Activated gamma-delta T cell treated with Interleukin-2 at 50 U/mL for 16 hours (primary cell): ENCODE measurements around the gene KRTAP10-5.
A peak's percentile ranks its signal among the peaks of the same experiment; 100 is the strongest.

Experiments used
- DNase-seq: peaks from one replicate; pipeline ENCODE4 v3.0.0-alpha.2; 2020

The KRTAP10-5 gene

GRCh38 chr21:44548381-44548780 is 32.0 kb downstream of the KRTAP10-5 start:
- DNase-seq = no peak

- DNase-seq = peak; percentile 45
These were observed 32.6 kb downstream of the KRTAP10-5 start for GRCh38 chr21:44547656-44548331.

- no peak for DNase-seq
These were observed 35.8 kb downstream of the KRTAP10-5 start for GRCh38 chr21:44544566-44544965.

- DNase-seq = no peak
These were observed 37.7 kb downstream of the KRTAP10-5 start for GRCh38 chr21:44542716-44543115.

- no peak for DNase-seq
These were observed 39.6 kb downstream of the KRTAP10-5 start for GRCh38 chr21:44540741-44541288.

GRCh38 chr21:44539991-44540666 is 40.3 kb downstream of the KRTAP10-5 start, which contains the start of gene KRTAP10-1:
TSS of gene KRTAP10-1 (minus strand) at chr21:44540195. CDS start at chr21:44540150, 45 bp downstream.
- no peak for DNase-seq

- no peak for DNase-seq
These were observed 41.4 kb downstream of the KRTAP10-5 start for GRCh38 chr21:44539046-44539445.

- DNase-seq = no peak
These were observed 42.2 kb downstream of the KRTAP10-5 start for GRCh38 chr21:44537930-44538911.

GRCh38 chr21:44535963-44536362 is 44.4 kb downstream of the KRTAP10-5 start:
- no peak for DNase-seq

- no peak for DNase-seq
These were observed 45.7 kb downstream of the KRTAP10-5 start for GRCh38 chr21:44534688-44535087.

- DNase-seq = no peak
These were observed 46.3 kb downstream of the KRTAP10-5 start for GRCh38 chr21:44533891-44534627.

- no peak for DNase-seq
These were observed 47.1 kb downstream of the KRTAP10-5 start for GRCh38 chr21:44533121-44533890.

GRCh38 chr21:44532712-44533111 is 47.7 kb downstream of the KRTAP10-5 start:
- no peak for DNase-seq

GRCh38 chr21:44531606-44532564 is 48.5 kb downstream of the KRTAP10-5 start:
- DNase-seq = no peak

GRCh38 chr21:44530903-44531605 is 49.4 kb downstream of the KRTAP10-5 start:
- no peak for DNase-seq

- DNase-seq = no peak
These were observed 50.0 kb downstream of the KRTAP10-5 start for GRCh38 chr21:44530221-44530902.

- no peak for DNase-seq
These were observed 50.8 kb downstream of the KRTAP10-5 start for GRCh38 chr21:44529503-44530125.
